Measurements from ENCODE around the gene ERO1A. TPM values are rescaled to one million over a fixed set of nuclear protein-coding genes. Genes with fewer than 3 reads are reported as not detected.

The ERO1A gene
- total and polyA plus RNA-seq, 9 of the 15 experiments (the other 6 are each of a cell fraction or from before 2014, with no cell fraction given): 11.0 to 46.2 (median 27.6) TPM

DNA sequence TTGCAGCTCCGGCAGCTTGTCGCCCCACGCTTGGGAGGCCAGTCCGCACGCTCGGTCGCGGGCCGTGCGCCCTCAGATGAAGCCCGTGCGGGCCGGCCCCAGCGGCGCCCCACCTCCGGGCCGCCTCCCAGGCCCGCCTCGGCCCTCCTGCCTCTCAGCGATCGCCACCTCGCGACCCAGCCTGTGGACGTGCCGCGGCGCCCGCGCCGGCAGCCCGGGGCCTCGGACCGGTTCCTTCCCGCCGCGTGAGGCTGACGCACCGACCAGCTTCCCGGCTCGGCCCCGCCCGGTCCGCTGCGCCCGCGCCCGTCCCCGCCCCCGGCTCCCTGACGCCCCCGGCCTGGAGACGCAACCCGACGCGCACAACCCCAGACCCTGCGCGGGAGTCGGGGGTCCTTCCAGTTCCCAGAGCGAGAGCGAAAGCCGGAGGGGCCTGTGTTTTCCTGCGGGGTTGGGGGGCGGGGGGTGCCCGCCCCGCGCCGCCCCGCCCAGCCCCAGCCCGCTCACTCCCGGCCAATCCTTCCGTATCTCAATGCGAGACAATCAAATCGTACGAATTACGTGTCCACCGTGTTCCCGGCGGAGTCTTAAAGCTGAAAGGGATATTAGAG, at the start of gene ERO1A (continued):
- no peak for TF ChIP-seq ESRRB (CRISPR knock-in tag; IDR thresholded peaks at IDR 0.05; ENCODE audit: borderline replicate concordance)
- TF ChIP-seq, protein P1, sequence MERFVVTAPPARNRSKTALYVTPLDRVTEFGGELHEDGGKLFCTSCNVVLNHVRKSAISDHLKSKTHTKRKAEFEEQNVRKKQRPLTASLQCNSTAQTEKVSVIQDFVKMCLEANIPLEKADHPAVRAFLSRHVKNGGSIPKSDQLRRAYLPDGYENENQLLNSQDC (CRISPR knock-in tag; IDR thresholded peaks at IDR 0.05): no peak
- TF ChIP-seq, protein P2, sequence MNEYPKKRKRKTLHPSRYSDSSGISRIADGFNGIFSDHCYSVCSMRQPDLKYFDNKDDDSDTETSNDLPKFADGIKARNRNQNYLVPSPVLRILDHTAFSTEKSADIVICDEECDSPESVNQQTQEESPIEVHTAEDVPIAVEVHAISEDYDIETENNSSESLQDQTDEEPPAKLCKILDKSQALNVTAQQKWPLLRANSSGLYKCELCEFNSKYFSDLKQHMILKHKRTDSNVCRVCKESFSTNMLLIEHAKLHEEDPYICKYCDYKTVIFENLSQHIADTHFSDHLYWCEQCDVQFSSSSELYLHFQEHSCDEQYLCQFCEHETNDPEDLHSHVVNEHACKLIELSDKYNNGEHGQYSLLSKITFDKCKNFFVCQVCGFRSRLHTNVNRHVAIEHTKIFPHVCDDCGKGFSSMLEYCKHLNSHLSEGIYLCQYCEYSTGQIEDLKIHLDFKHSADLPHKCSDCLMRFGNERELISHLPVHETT (CRISPR knock-in tag; conservative IDR thresholded peaks at IDR 0.05 in 1 of 2, IDR thresholded peaks at IDR 0.05 in 1 of 2): peak in 1 of 2 experiments; percentile 77; a peak in 2 of 4 replicates
- TF ChIP-seq KLF10 (CRISPR knock-in tag; IDR thresholded peaks at IDR 0.05): no peak
- TF ChIP-seq ZNF175 (CRISPR knock-in tag; IDR thresholded peaks at IDR 0.05; ENCODE audit: low read depth): no peak
- TF ChIP-seq, protein P3, sequence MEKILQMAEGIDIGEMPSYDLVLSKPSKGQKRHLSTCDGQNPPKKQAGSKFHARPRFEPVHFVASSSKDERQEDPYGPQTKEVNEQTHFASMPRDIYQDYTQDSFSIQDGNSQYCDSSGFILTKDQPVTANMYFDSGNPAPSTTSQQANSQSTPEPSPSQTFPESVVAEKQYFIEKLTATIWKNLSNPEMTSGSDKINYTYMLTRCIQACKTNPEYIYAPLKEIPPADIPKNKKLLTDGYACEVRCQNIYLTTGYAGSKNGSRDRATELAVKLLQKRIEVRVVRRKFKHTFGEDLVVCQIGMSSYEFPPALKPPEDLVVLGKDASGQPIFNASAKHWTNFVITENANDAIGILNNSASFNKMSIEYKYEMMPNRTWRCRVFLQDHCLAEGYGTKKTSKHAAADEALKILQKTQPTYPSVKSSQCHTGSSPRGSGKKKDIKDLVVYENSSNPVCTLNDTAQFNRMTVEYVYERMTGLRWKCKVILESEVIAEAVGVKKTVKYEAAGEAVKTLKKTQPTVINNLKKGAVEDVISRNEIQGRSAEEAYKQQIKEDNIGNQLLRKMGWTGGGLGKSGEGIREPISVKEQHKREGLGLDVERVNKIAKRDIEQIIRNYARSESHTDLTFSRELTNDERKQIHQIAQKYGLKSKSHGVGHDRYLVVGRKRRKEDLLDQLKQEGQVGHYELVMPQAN (IDR thresholded peaks at IDR 0.05; ENCODE audit: borderline replicate concordance): no peak
- no peak for TF ChIP-seq ZKSCAN3 (CRISPR knock-in tag; IDR thresholded peaks at IDR 0.05)
- TF ChIP-seq ARNT (IDR thresholded peaks at IDR 0.05): no peak
- no peak for TF ChIP-seq SP1 (CRISPR knock-in tag; IDR thresholded peaks at IDR 0.05)
- TF ChIP-seq, protein P4, sequence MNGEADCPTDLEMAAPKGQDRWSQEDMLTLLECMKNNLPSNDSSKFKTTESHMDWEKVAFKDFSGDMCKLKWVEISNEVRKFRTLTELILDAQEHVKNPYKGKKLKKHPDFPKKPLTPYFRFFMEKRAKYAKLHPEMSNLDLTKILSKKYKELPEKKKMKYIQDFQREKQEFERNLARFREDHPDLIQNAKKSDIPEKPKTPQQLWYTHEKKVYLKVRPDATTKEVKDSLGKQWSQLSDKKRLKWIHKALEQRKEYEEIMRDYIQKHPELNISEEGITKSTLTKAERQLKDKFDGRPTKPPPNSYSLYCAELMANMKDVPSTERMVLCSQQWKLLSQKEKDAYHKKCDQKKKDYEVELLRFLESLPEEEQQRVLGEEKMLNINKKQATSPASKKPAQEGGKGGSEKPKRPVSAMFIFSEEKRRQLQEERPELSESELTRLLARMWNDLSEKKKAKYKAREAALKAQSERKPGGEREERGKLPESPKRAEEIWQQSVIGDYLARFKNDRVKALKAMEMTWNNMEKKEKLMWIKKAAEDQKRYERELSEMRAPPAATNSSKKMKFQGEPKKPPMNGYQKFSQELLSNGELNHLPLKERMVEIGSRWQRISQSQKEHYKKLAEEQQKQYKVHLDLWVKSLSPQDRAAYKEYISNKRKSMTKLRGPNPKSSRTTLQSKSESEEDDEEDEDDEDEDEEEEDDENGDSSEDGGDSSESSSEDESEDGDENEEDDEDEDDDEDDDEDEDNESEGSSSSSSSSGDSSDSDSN (IDR thresholded peaks at IDR 0.05; ENCODE audit: borderline replicate concordance in 1 of 2, low read depth in 2 of 2, low read length in 2 of 2): peak; percentile 90 to 94
- TF ChIP-seq ZFX (CRISPR knock-in tag; IDR thresholded peaks at IDR 0.05): peak; percentile 52; the same call in 1 of the 2 replicates
- no peak for TF ChIP-seq FOXM1 (IDR thresholded peaks at IDR 0.05; ENCODE audit: low read depth)
- no peak; the same call in 1 of the 2 replicates for TF ChIP-seq FOXM1 (CRISPR knock-in tag; IDR thresholded peaks at IDR 0.05; ENCODE audit: low read depth)
- TF ChIP-seq MCM2 (IDR thresholded peaks at IDR 0.05; ENCODE audit: low read depth): no peak
- peak; percentile 67; the same call in 1 of the 2 replicates for TF ChIP-seq PHF8 (IDR thresholded peaks at IDR 0.05; ENCODE audit: borderline replicate concordance, low read length)
- TF ChIP-seq RFX1 (IDR thresholded peaks at IDR 0.05): no peak
- TF ChIP-seq, protein P5, sequence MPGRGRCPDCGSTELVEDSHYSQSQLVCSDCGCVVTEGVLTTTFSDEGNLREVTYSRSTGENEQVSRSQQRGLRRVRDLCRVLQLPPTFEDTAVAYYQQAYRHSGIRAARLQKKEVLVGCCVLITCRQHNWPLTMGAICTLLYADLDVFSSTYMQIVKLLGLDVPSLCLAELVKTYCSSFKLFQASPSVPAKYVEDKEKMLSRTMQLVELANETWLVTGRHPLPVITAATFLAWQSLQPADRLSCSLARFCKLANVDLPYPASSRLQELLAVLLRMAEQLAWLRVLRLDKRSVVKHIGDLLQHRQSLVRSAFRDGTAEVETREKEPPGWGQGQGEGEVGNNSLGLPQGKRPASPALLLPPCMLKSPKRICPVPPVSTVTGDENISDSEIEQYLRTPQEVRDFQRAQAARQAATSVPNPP (IDR thresholded peaks at IDR 0.05; ENCODE audit: borderline replicate concordance, insufficient read depth, insufficient read length): no peak
- TF ChIP-seq, protein P6, sequence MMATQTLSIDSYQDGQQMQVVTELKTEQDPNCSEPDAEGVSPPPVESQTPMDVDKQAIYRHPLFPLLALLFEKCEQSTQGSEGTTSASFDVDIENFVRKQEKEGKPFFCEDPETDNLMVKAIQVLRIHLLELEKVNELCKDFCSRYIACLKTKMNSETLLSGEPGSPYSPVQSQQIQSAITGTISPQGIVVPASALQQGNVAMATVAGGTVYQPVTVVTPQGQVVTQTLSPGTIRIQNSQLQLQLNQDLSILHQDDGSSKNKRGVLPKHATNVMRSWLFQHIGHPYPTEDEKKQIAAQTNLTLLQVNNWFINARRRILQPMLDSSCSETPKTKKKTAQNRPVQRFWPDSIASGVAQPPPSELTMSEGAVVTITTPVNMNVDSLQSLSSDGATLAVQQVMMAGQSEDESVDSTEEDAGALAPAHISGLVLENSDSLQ (IDR thresholded peaks at IDR 0.05): no peak
- TF ChIP-seq SRSF9 (IDR thresholded peaks at IDR 0.05; ENCODE audit: borderline replicate concordance, low read depth, low read length): no peak
- TF ChIP-seq HNRNPL (IDR thresholded peaks at IDR 0.05; ENCODE audit: low read depth, low read length): no peak

Measured in K562 (cell line).